OCI-LY7 (cell line): ENCODE results near the gene LRG1.

ENCODE experiments used
- CTCF ChIP-seq: fragments of 200-600 bp; sonication (generic); conservative IDR thresholded peaks from 2 replicates; pipeline ENCODE4 v1.5.1; 2014; ENCODE audit warnings: mild to moderate bottlenecking, antibody characterized with exemption, low read length, moderate library complexity, mixed read lengths
- EZH2phosphoT487 ChIP-seq: fragments of 200-600 bp; sonication (generic); IDR thresholded peaks from 2 replicates; pipeline ENCODE4 v1.6.1; 2018; ENCODE audit warnings: low read depth, borderline replicate concordance, mild to moderate bottlenecking, mixed run types, antibody characterized with exemption, low read length, moderate library complexity, mixed read lengths

GRCh38 chr19:4493929-4494690, 45.7 kb downstream of the LRG1 start:
- TF ChIP-seq CTCF = no peak
- TF ChIP-seq EZH2phosphoT487 = no peak
